ENCODE measurements around the gene XYLT1. TPM values are rescaled to one million over a fixed set of nuclear protein-coding genes. Genes with fewer than 3 reads are reported as not detected.

Gene XYLT1
- total RNA-seq, 2 experiments from 2014 or later, result 46.6 to 50.1 TPM

DNA sequence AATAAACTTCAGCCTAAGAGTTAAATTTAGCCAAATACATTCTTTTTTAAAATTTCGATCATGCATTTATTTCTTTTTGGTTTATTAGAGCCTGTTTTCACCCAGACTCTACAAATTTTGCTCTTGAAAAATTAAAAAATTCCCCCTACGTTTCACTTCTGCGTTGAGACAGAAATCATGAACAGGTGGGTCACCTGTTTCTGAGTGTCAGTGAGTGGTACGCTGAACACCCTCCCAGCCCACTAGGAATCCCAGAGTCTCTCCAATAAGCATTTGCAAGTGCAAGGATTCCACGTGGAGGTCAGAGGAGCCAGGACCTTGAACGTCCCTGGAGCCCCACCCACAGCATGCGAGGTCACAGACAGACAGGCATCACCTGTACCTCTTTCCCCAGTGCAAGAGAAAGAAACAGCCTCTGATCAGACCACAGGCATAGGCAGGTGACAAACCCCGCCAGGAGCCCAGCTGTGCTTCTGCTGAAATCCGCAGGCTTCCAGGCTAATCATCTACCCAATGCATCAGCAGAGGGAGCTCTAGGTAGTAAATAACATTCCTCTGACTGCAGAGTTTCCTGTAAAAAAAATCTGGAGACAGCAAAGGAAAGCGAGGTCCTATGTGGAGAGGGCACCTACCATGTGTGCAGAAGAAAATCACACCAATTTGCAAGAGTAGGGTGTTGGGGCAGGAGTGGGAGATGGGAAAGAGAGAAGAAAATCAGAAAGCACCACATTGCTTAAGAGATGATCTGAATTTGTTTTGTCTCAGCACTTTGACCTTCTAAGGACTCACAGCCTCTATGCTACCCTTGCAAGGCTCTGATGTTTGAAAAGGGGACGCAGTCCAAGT, 5.9 kb upstream of the XYLT1 start:
- Mint-ChIP-seq H3K27ac (no peak overlapping the region), H3K4me1 (peaks cover 39% of the 10 kb centered on the region), H3K4me3 (no peak overlapping the region), H3K36me3 (ENCODE audit: low read depth) (no peaks in the 10 kb centered on the region), H3K27me3 (peaks cover 27% of the 10 kb centered on the region), H3K9me3 (no peaks in the 10 kb centered on the region)
- ChIA-PET CTCF (interaction anchor here (1.1 kb wide), 1 partner anchor 9 kb away, joined by 3 read pairs; no protein-coding TSS in a partner anchor), POLR2A (no interaction called here)
- peak; percentile 61 for DNase-seq

DNA sequence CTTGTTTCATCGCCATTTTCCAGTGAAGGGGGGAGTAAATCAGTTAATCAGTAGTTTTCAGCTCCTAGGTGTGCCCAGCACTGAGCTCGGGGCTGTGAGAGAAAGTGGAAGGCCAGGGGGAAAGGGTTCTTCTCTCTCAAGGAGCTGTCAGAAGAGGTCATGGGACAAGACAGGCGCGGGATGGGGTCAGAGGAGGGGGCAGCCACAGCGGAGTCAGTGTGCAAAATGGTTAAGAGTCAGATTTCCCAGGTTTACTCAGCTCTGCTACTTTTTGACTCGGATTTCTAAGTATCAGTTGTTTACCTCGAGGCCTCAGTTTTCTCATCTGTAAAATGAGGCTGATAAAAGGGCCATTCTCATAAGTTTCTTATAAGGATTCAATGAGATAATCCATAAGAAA, 4.3 kb upstream of the XYLT1 start:
- no peak for DNase-seq
- Mint-ChIP-seq H3K27ac (no peak overlapping the region), H3K4me1 (peaks cover 41% of the 10 kb centered on the region), H3K4me3 (no peak overlapping the region), H3K36me3 (ENCODE audit: low read depth) (no peaks in the 10 kb centered on the region), H3K9me3 (no peaks in the 10 kb centered on the region), H3K27me3 (peaks cover 20% of the 10 kb centered on the region)
- POLR2A ChIA-PET, result interaction anchor here (0.5 kb wide), 1 partner anchor 98 kb away, joined by 6 read pairs; no protein-coding TSS in a partner anchor
- CTCF ChIA-PET, result interaction anchor here (0.8 to 1.7 kb wide), 6 partner anchors 20 to 128 kb away, joined by 3 to 4 read pairs (median 3); no protein-coding TSS in a partner anchor

DNA sequence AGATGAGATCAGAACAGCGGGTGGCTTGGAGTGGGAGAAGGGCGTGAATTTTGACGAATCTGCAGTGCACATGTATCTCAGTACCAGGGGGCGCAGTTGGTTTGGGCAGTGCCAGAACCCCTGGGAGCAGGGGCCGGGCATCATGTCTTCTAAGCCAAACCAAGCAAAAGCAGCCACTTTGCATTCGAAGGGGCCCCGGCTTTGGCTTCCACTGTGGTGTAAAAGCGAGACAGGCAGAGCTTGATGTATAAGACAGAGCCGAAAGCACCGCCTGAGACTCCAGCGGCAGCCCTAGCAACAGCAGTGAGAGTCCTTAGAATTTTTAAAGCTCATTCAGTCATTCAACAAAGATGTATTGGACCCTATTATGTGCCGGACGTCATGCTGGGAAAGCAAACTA, 3.8 kb upstream of the XYLT1 start:
- DNase-seq, result peak; percentile 15
- ChIA-PET POLR2A (interaction anchor here (0.5 kb wide), 1 partner anchor 98 kb away, joined by 6 read pairs; no protein-coding TSS in a partner anchor), CTCF (interaction anchor here (0.8 to 1.7 kb wide), 7 partner anchors 20 to 128 kb away, joined by 3 to 4 read pairs (median 3); no protein-coding TSS in a partner anchor)
- Mint-ChIP-seq H3K9me3 (no peaks in the 10 kb centered on the region), H3K4me1 (peaks cover 41% of the 10 kb centered on the region), H3K27ac (peak overlapping the region; percentile 74), H3K4me3 (no peak overlapping the region), H3K27me3 (peaks cover 18% of the 10 kb centered on the region), H3K36me3 (ENCODE audit: low read depth) (peaks cover 3% of the 10 kb centered on the region)

DNA sequence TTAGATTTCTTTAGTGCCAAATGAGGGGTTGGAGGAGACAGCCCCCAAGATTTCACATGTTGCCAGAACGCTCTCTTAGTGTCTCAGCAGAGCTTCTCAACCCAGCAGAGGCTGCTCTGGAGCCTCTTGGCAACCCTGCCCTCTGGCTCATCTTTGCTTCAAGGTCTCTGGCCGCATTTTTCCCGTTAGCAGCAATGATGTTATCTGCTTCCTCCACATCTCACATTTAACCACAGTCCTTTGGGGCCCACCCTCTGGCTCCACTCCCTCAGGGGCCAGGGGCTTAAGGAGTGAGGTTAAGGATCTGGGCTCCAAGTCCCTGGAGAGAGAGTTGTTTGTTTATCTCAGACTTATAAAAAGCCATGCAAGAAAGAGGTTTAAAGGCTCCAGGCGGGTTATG, 3.3 kb upstream of the XYLT1 start:
- ChIA-PET POLR2A (no interaction called here), CTCF (interaction anchor here (1.0 to 1.7 kb wide), 4 partner anchors 19 to 127 kb away, joined by 3 to 4 read pairs (median 4); no protein-coding TSS in a partner anchor)
- peaks cover 43% of the 10 kb centered on the region for H3K4me1 Mint-ChIP-seq
- H3K9me3 Mint-ChIP-seq, result no peaks in the 10 kb centered on the region
- DNase-seq, result peak; percentile 11
- peaks cover 8% of the 10 kb centered on the region for H3K36me3 Mint-ChIP-seq (ENCODE audit: low read depth)
- H3K27ac Mint-ChIP-seq, result peak overlapping the region; percentile 74
- H3K27me3 Mint-ChIP-seq, result peaks cover 18% of the 10 kb centered on the region
- no peak overlapping the region for H3K4me3 Mint-ChIP-seq

DNA sequence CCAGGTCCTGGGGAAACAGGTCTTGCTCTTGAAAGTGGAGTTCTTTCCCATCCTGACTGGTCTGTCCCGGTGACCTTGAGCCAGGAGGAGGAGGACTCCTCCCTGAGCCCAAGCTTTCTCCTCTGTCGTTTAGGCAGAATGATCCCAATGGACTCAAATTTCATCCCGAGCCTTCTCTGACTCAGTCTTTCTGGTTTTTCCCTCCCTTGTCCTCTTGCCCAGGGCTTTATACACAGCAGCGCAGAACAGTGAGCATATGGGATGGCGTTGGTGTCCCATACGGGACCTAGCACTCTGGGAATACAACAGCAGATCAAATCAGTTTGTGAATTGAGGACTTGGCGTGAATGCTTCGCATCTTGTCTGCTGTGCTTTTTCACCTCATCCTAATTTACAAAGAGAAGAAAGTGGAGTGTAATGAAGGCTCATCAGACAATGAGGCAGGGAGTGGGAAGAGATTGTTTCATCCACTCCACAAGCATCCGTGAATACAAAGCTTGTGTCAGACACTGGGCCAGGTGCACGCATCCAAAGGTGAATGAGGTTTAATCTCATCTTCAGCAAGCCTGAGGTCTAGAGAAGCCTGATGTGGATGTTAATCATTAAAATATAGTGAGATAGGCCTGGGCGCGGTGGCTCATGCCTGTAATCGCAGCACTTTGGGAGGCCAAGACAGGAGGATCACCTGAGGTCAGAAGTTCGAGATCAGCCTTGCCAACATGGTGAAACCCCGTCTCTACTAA, 1.1 kb upstream of the XYLT1 start:
- peaks cover 8% of the 10 kb centered on the region for H3K27me3 Mint-ChIP-seq
- no peaks in the 10 kb centered on the region for H3K9me3 Mint-ChIP-seq
- DNase-seq, result no peak
- ChIA-PET CTCF (interaction anchor here (1.6 kb wide), 1 partner anchor 55 kb away, joined by 4 read pairs; no protein-coding TSS in a partner anchor), POLR2A (no interaction called here)
- peaks cover 30% of the 10 kb centered on the region for H3K36me3 Mint-ChIP-seq (ENCODE audit: low read depth)
- H3K4me3 Mint-ChIP-seq, result peak overlapping the region; percentile 66
- H3K4me1 Mint-ChIP-seq, result peaks cover 61% of the 10 kb centered on the region
- no peak overlapping the region for H3K27ac Mint-ChIP-seq

DNA sequence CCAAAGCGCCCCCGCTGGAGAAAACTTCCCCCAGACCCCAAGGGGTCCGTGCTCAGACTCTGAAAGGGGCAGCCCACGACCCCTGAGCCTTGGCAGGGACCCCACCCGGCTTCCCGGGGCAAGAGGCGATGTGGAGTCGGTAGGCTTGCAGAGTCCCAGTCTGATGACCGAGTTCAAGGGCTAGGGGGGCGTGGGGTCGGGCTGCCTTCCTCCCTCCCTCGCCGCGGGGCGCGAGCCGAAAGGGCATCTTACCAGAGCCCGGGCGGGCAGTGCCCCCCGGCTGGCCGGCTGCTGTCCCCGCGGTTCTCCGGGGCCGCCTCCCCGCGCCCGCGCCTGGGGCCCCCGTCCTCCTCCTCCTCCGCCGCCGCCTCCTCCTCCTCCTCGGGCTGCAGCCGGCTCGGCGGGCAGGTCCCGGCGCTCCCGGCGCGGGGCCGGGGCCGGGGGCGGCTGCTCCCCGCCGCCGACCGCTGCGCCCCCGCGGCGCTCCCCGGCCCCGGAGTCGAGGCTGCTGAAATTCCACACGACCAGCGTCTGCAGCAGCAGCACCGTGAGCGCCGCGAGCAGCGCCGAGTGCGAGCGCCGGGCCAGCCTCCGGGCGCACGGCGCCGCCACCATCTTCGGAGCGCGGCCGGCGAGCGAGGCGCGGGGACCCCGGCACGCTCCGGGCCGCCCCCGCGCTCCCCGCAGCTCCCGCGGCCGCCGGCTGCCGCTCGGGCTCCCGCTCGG, 415 bp downstream of the XYLT1 start:
- Mint-ChIP-seq H3K4me1 (peaks cover 63% of the 10 kb centered on the region), H3K36me3 (ENCODE audit: low read depth) (peaks cover 43% of the 10 kb centered on the region), H3K4me3 (peak overlapping the region; percentile 89), H3K27me3 (peaks cover 6% of the 10 kb centered on the region), H3K9me3 (no peaks in the 10 kb centered on the region), H3K27ac (peak overlapping the region; percentile 78)
- DNase-seq, result peak; percentile 9
- ChIA-PET CTCF (interaction anchor here (1.5 to 1.6 kb wide), 2 partner anchors 53 to 118 kb away, joined by 4 read pairs; no protein-coding TSS in a partner anchor), POLR2A (no interaction called here)

DNA sequence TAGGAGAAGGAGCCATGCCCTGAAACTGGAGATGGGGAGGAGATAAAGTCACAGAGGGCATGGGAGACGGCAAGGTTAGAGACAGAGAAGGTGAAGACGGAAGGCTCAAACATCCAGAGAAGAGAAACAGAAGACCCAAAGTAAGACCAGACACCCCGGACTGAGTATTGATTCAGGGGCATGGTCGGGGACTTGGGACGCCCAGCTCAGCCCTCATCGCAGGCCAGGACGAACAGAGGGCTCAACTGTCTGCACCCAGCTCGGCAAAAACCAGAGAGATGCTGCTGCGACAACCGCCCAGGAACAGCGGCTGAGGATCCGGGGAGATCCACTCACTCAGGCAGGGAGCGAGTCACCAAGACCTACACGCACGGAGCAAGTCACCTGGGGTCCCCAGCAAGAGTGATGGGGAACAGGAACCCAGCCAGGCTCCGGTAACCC, 999 bp downstream of the XYLT1 start:
- Mint-ChIP-seq H3K36me3 (ENCODE audit: low read depth) (peaks cover 44% of the 10 kb centered on the region), H3K27ac (peak overlapping the region; percentile 78), H3K27me3 (peaks cover 2% of the 10 kb centered on the region), H3K9me3 (no peaks in the 10 kb centered on the region), H3K4me1 (peaks cover 61% of the 10 kb centered on the region), H3K4me3 (peak overlapping the region; percentile 89)
- CTCF ChIA-PET, result interaction anchor here (1.3 to 1.5 kb wide), 2 partner anchors 110 to 118 kb away, joined by 3 to 4 read pairs; no protein-coding TSS in a partner anchor
- DNase-seq, result peak; percentile 25
- POLR2A ChIA-PET, result no interaction called here

DNA sequence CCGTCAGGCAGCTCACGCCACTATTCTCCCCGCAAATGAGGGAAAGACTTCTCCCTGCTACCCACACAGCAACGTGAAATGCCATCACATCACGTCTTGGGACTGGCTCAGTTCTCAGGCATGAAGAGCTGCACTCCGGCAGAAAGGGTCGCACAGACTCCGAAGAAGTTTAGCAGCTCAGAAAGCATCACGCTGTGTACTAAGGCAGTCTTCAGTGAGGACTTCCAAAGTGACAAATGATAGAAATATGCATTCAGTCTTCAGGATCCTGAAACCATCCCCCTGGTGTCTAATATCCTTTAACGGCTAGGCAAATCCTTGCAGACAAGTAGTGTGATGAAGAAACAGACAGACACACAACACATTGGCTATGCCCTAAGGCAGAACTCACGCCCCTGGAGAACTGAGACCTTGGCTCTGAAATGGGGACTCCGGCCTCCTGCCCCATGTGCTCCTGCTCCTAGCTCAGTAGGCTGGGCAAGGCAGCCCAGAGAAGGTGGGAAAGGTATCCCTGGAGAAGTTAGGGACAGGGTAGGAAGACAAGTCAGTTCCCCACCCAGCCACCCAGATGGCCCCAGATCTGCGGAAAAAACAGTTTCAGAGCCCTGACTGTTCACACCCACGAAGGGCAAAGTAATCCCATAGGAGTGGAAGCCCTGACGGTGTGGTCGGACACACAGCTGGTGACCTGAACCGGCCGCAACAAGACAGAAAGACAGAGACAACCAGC, 1.6 kb downstream of the XYLT1 start:
- Mint-ChIP-seq H3K36me3 (ENCODE audit: low read depth) (peaks cover 44% of the 10 kb centered on the region), H3K9me3 (no peaks in the 10 kb centered on the region), H3K27me3 (no peaks in the 10 kb centered on the region), H3K27ac (peak overlapping the region; percentile 78), H3K4me1 (peaks cover 55% of the 10 kb centered on the region), H3K4me3 (peak overlapping the region; percentile 89)
- ChIA-PET POLR2A (no interaction called here), CTCF (interaction anchor here (1.0 to 2.0 kb wide), 4 partner anchors 25 to 121 kb away, joined by 3 to 4 read pairs (median 4); no protein-coding TSS in a partner anchor)
- no peak for DNase-seq

DNA sequence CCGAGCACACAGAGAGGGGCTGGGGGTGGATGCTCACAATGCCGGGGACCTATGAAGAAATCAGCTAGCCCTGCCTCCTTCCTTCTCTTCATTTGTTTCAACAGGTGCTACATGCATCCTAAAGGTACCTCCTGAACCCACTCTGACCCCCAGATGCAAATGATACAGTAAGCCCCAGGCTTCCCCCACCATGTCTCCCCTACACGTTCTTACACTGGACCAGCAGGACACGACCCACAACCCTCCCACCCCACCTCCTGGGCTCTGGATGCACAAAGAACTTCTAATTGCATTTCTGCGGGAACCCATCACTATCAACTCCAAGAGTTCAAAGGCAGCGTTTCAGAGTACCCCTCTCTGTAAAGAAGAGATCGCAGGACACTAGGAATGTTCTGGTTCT, 2.1 kb downstream of the XYLT1 start:
- Mint-ChIP-seq H3K27me3 (no peaks in the 10 kb centered on the region), H3K4me3 (peak overlapping the region; percentile 89), H3K36me3 (ENCODE audit: low read depth) (peaks cover 48% of the 10 kb centered on the region), H3K4me1 (peaks cover 53% of the 10 kb centered on the region), H3K27ac (peak overlapping the region; percentile 78), H3K9me3 (peaks cover 2% of the 10 kb centered on the region)
- CTCF ChIA-PET, result interaction anchor here (1.0 to 2.0 kb wide), 7 partner anchors 8 to 277 kb away, joined by 3 to 5 read pairs (median 3); no protein-coding TSS in a partner anchor
- POLR2A ChIA-PET, result interaction anchor here (0.6 kb wide), 1 partner anchor 458 kb away, joined by 13 read pairs; no protein-coding TSS in a partner anchor
- DNase-seq, result no peak

DNA sequence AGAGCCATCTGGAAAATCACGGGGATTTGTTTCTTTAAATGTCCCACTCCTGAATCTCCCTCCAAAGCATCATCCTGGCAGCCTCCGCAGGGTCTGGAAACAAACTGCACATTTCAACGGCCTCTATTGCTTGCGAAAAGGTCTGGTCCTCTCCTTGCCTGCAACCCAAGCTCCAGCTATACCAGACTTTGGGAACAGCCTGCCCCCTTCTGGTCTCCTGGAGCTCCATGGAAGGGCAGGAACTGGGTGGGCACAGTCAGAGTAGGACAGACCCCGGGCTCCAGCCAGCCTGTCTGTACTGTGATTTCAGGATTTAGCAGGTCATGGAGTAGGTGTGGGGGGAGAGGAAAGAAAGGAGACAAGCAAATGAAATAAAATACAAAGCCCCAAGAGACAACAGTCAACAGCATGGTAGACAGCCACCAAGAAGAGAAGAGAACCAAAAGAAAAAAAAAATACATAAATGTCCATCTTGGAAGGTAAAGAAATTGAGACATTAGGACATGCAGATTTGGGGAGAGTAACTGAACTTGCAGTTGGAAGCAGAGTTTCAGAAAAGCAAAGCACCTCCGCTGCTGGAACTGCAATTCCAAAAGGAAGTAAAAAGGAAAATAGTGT, 2.7 kb downstream of the XYLT1 start:
- POLR2A ChIA-PET, result interaction anchor here (0.6 kb wide), 2 partner anchors 98 to 458 kb away, joined by 3 to 13 read pairs; no protein-coding TSS in a partner anchor
- Mint-ChIP-seq H3K4me1 (peaks cover 55% of the 10 kb centered on the region), H3K27me3 (no peaks in the 10 kb centered on the region), H3K4me3 (peak overlapping the region; percentile 89), H3K27ac (peak overlapping the region; percentile 51), H3K9me3 (peaks cover 4% of the 10 kb centered on the region), H3K36me3 (ENCODE audit: low read depth) (peaks cover 54% of the 10 kb centered on the region)
- DNase-seq, result peak; percentile 59
- CTCF ChIA-PET, result interaction anchor here (0.5 to 2.0 kb wide), 11 partner anchors 9 to 276 kb away, joined by 3 to 5 read pairs (median 3); no protein-coding TSS in a partner anchor

DNA sequence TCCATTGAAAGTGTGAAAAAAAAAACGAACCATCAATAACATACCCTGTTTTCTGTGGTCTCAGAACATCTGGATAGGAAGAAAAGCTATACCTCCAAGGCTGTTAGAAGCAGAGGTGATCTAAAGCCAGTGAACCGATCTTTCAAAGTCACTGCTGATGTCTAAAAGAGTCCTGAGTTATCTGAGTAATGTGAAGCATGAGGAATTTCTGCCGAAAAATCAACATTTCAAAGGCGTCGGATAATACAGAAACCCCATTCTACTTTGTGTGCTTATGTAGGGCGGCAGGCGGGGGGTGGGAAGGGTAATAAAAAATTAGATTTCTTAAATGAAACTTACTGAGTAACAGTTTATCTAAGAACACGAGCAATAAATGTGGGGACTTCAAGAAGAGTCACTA, 3.9 kb downstream of the XYLT1 start:
- POLR2A ChIA-PET, result no interaction called here
- Mint-ChIP-seq H3K27ac (no peak overlapping the region), H3K9me3 (peaks cover 5% of the 10 kb centered on the region), H3K4me3 (peak overlapping the region; percentile 89), H3K4me1 (peaks cover 64% of the 10 kb centered on the region), H3K36me3 (ENCODE audit: low read depth) (peaks cover 65% of the 10 kb centered on the region), H3K27me3 (no peaks in the 10 kb centered on the region)
- CTCF ChIA-PET, result interaction anchor here (0.6 to 2.0 kb wide), 9 partner anchors 10 to 1361 kb away, joined by 3 to 4 read pairs (median 3); no protein-coding TSS in a partner anchor
- DNase-seq, result no peak

All from activated CD4-positive, alpha-beta T cell treated with anti-CD3 and anti-CD28 coated beads, Interleukin-2, amount 10 ng/mL, durations not matched to agents 7 days and 5 days (primary cell).